Measurements from ENCODE around the gene IL17RC. TPM values are rescaled to one million over a fixed set of nuclear protein-coding genes. Genes with fewer than 3 reads are reported as not detected.
"Not testable (repeated sequence)": the region's sequence is repeated elsewhere in the genome, so short reads cannot be mapped to it uniquely, and the experiment has no call there.

The IL17RC gene
- total and polyA plus RNA-seq, 2 of the 8 experiments (the other 6 are each of a cell fraction or from before 2014, with no cell fraction given), result 11.8 to 13.0 TPM

GRCh38 chr3:9899289-9899791, 17.6 kb upstream of the IL17RC start (continued):
- TF ChIP-seq SP1 (IDR thresholded peaks at IDR 0.05; ENCODE audit: low read depth, low read length) (no peak), ATF2 (IDR thresholded peaks at IDR 0.05; ENCODE audit: low read length) (no peak)

- not testable (repeated sequence) for H3K4me2 ChIP-seq (ENCODE audit: insufficient read depth in 1 of 2, low read depth in 2 of 2, low read length in 2 of 2); H3K9ac ChIP-seq (replicated peaks in 1 of 4; ENCODE audit: extremely low read depth in 1 of 4, low read depth in 3 of 4, low read length in 3 of 4); H2BK20ac ChIP-seq (ENCODE audit: low read length); H3K79me1 ChIP-seq (ENCODE audit: low read depth, low read length); H3K27me3 ChIP-seq (replicated peaks in 1 of 4; ENCODE audit: control insufficient read depth in 3 of 4, extremely low read depth in 1 of 4, insufficient read depth in 3 of 4, low read length in 3 of 4); H3K23me2 ChIP-seq (ENCODE audit: low read depth, low read length); H3K56ac ChIP-seq (replicated peaks; ENCODE audit: insufficient read length, low read depth, low read length); H4K8ac ChIP-seq (ENCODE audit: extremely low read depth, insufficient read depth, low read length); H2BK12ac ChIP-seq (ENCODE audit: low read depth, low read length); H3K27ac ChIP-seq (ENCODE audit: low read depth, low read length); H3K36me3 ChIP-seq (ENCODE audit: control insufficient read depth in 2 of 4, insufficient read depth in 4 of 4, low read length in 3 of 4); H2AK5ac ChIP-seq (ENCODE audit: low read depth, low read length); DNase-seq (ENCODE audit: low read depth in 1 of 2, low spot score in 2 of 2); H3K4me3 ChIP-seq (ENCODE audit: extremely low read depth in 1 of 4, insufficient read depth in 2 of 4, low read depth in 3 of 4, low read length in 4 of 4); H4K20me1 ChIP-seq (replicated peaks in 1 of 2; ENCODE audit: control insufficient read depth in 1 of 2, insufficient read depth in 2 of 2, low read length in 2 of 2); H3K14ac ChIP-seq (ENCODE audit: insufficient read length); H3K79me2 ChIP-seq (ENCODE audit: control insufficient read depth in 1 of 2, insufficient read depth in 2 of 2, low read length in 2 of 2); H4K91ac ChIP-seq (replicated peaks; ENCODE audit: insufficient read length, low read length); H2BK120ac ChIP-seq (replicated peaks; ENCODE audit: low read depth, low read length); H3K23ac ChIP-seq (ENCODE audit: insufficient read length); H2BK5ac ChIP-seq (ENCODE audit: low read depth, low read length); H2BK15ac ChIP-seq (ENCODE audit: low read length); H3K18ac ChIP-seq (ENCODE audit: extremely low read depth, low read length); H3K9me3 ChIP-seq (ENCODE audit: insufficient read depth in 2 of 2, low read depth in 1 of 2, low read length in 1 of 2); H3K4ac ChIP-seq (replicated peaks; ENCODE audit: insufficient read length, low read depth, low read length); H4K5ac ChIP-seq (ENCODE audit: insufficient read length, low read depth, low read length); FAIRE-seq; H2AFZ ChIP-seq (ENCODE audit: low read length)
- CTCF ChIA-PET (ENCODE audit: partially characterized antibody), result interaction anchor here (1.0 to 2.0 kb wide), 4 partner anchors 26 to 80 kb away, joined by 3 to 5 read pairs (median 4); partner anchors contain the start of gene CRELD1
- POLR2A ChIA-PET (ENCODE audit: partially characterized antibody), result interaction anchor here (0.8 to 2.0 kb wide), 3 partner anchors 9 to 20 kb away, joined by 3 to 5 read pairs (median 5); no protein-coding TSS in a partner anchor
- WGBS, 2 experiments (ENCODE audit: extremely low coverage in 1 of 2, insufficient coverage in 1 of 2, insufficient read length in 1 of 2, insufficient replicate concordance in 2 of 2, low coverage in 1 of 2, low lambda C conversion rate in 2 of 2, missing lambda C conversion rate in 1 of 2), result 98% methylated on average over 6 of the region's 6 CpGs; no CpG with 5 or more reads in 1 of the 2 experiments
- peaks cover 5 to 14% (median 11%) of the 10 kb centered on the region in 4 experiments for H3K4me1 ChIP-seq (replicated peaks in 1 of 4; ENCODE audit: control insufficient read depth in 3 of 4, insufficient read depth in 4 of 4, low read length in 3 of 4)
These were observed 15.9 kb upstream of the IL17RC start for GRCh38 chr3:9900965-9901415.
